ENCODE results near the gene SRGAP3.

DNA sequence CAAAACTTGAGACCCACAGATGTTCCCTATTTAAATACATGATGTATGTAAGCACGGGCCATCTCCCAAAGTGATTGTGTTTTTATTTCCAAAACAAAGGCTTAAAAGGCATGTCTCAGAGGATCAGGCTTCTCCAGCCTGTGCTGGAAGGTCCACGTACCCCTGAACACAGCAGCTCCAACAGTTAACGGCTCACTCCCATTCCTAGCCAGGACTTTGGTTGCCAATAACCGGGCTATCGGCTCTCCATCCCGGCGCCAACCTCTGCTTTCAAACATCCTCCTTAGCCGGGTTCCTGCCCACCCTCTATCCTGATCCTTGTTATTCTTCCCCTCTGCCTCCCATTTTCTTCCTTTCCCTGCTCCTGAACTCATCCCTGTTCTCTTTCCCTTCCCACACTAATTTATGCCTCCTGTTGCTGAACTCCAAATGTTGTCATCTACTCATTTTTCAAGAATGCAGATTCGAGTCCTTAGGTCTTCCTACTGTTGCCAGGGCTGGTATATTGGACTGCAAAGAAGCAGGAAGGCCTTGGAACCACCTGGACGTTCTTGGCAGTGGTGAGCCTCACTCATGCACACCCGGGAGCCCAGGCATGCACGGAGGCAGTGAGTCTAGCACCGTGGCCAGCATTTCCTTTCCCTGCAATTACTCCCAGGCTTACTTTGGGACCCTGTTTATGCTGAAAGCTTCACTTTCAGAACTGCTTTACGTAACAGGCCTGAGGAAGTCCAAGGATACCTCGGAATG, 157.8 kb downstream of the SRGAP3 start:
- no peak for TF ChIP-seq POLR2A (IDR thresholded peaks at IDR 0.05)
- TF ChIP-seq, protein P1, sequence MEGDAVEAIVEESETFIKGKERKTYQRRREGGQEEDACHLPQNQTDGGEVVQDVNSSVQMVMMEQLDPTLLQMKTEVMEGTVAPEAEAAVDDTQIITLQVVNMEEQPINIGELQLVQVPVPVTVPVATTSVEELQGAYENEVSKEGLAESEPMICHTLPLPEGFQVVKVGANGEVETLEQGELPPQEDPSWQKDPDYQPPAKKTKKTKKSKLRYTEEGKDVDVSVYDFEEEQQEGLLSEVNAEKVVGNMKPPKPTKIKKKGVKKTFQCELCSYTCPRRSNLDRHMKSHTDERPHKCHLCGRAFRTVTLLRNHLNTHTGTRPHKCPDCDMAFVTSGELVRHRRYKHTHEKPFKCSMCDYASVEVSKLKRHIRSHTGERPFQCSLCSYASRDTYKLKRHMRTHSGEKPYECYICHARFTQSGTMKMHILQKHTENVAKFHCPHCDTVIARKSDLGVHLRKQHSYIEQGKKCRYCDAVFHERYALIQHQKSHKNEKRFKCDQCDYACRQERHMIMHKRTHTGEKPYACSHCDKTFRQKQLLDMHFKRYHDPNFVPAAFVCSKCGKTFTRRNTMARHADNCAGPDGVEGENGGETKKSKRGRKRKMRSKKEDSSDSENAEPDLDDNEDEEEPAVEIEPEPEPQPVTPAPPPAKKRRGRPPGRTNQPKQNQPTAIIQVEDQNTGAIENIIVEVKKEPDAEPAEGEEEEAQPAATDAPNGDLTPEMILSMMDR (IDR thresholded peaks at IDR 0.05) = no peak

All from testis (tissue), 2 donors.